Nucleus accumbens (tissue), 56 donors: ENCODE data around the gene POLD4.
A peak's percentile ranks its signal among the peaks of the same experiment; 100 is the strongest.

Experiments used
- DNase-seq, 56 donors: peaks; one replicate each; lab custom pipeline; 2025; lab: John Stamatoyannopoulos, UW

POLD4 gene

DNA sequence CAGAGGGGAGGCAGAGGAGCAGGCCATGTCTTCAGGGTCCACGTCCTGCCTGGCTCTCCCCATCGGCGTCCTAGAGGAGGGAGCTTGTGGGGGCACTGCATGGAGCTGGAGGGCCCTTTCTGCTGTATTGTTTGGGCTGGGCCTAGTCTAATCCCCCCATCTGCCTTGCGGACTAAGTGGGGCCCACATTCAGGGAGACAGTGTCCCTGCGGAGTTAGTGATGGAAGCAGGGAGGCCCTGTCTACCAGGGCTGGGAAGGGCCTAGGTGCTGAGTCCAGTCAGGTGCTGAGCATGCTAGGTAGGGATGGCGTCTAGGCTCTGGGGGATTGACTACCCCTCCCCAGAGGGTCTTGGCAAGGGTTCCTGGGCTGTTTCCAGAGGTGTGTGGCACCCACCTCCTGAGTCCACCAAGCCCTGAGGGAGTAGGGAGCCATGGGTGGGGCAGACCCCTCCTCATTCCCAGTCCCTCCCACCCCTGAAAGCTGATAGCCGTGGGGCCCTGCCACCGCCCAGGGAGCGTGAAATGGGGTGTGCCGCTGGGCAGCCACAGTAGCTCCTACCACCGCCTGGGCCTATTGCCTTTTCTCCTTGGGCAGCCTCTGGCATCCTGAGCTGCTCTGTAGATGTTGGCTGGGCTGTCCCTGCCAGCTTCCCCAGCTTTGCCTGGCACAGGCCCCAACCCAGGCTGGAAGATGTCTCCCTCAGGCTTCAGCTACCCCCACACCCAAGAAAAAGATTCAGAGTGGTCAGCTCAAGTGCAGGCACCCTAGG lies 1.9 kb upstream of the POLD4 start:
- peak in 2 of 56 donors; percentile 7 to 23 for DNase-seq

DNA sequence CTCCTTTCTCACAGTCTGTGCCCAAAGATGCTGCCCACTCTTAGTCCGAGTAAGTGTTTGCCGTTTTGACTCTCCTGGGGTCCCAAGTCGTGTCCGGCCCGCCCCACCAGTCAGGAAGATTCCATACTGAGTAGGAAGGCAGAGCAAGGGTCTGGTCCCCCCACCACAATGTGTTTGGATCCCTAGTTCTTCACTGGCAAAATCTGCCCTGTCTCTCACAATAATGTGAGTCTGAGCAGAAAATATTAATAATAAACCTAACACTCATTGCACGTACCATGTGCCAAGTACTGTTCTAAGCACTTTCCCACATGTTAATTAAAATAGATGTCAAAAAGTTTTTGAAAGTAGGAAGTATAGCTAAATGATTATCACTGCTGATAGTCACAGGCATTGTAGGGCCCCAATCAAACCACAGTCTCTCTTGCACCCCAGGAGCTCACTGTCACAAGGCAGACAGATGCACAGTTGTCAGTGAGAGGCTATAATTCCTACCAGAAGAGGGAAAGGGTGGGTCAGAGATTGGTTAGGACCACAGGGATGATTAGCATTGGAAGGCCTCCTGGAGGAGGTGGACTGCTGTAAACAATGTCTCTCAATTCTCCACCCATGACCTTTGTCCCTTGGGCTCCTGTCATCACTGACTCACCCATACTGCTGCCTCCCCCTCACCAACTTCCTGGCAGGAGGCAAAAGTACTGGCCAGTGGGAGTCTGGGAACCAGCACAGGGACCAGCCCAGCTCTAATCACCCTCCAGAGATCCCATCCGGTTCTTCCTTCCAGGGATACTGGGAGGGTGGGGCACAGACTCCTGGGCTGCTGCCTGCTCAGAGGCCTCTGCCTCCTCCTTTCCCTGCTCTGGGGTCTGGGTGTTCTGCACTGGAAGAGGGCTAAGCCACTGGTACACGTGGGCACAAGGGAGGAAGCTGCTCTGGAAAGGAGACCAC lies 1.0 kb upstream of the POLD4 start:
- DNase-seq: peak in 1 of 56 donors; percentile 21

GRCh38 chr11:67352546-67353316 lies 615 bp downstream of the POLD4 start:
- DNase-seq: no peak

- DNase-seq: peak in 31 of 56 donors; percentile 20 to 68 (median 34)
Observed at GRCh38 chr11:67351275-67352005, 1.9 kb downstream of the POLD4 start.

DNA sequence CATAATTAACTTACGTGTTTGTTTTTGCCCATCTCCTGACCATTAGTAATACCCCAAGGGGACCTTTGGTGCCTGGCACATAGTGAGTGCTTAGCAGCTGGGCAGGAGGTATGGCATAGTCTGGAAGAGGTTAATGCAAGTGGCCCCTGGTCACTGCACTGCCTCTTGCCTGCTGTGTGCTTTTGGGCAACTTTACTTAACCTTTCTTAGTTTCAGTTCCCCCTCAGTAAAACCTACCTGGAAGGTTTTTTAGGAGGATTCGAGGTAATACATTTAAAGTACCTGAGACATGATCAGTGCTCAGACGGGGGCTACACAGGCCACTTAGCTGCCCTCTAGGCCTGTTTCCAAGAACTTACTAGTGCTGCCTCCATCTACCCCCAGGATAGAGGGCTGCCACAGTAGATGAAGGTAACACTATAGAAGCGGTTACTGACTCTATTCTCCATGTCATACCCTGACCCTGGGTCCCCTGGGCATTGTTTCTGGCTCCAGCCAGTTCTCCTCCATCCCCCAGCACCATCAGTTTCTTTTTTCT lies 3.3 kb downstream of the POLD4 start:
- no peak for DNase-seq

DNA sequence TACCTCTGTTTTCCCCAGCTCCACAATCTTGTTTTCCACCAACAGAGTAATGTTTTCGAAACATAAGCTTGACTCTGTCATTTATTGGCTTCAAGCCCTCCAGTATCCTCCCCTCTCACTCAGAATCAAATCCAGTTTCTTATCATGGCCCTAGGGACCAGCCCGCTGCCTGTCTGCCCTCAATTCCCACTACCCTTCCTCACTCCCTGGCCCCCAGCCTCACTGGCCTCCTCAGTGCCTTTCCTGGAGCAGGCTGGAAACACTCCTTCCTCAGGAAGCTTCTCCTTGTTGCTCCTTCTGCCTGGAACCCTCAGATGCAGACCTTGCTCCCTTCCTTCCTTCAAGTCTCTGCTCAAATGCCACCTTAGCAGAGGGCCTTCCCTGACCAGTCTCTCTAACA lies 3.9 kb downstream of the POLD4 start:
- no peak for DNase-seq

- no peak for DNase-seq
Observed at GRCh38 chr11:67349036-67349435, 4.3 kb downstream of the POLD4 start.

GRCh38 chr11:67347964-67348749 lies 5.2 kb downstream of the POLD4 start:
- no peak for DNase-seq

DNA sequence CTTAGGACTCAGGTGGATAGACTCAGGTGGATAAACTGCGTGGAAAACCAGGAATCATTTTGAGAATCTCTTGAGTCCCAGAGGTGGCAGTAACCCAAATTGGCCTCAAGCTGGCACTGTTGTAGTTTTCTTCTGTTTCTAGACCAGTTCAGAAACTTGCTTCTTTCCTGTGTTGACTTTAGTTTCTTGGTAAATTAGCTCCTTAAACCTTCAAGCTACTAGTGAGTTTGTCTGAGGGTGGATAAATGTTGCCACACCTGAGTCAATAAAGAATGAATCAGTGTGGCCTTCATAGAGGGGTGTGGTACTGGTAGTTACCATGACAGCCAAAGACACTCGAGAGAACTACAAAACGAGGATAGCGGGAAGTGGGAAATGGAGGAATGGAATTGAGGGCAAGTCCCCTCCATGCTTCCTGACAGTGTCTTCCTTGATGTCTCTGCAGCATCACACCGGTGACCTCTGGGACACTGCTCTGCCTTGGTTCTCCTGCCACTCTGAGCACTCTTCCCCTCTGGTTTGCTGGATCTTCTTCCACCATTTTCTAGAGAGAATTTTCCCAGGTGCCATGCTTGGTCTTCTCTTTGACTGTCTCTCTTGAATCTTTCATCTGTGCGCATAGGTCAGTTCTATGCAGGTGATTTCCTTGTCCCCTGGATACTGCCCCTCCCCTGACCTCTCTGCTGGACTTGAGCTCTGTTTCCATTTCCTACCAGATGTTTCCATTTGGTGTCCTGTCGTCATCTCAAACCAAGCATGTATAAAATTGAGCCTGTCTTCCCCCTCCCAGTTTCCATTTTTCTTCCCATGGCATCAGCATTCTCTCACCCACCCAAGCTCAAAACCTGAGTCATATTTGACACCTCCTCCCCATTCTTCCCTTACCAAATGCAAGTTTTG lies 7.2 kb downstream of the POLD4 start:
- DNase-seq: peak in 1 of 56 donors; percentile 45

DNA sequence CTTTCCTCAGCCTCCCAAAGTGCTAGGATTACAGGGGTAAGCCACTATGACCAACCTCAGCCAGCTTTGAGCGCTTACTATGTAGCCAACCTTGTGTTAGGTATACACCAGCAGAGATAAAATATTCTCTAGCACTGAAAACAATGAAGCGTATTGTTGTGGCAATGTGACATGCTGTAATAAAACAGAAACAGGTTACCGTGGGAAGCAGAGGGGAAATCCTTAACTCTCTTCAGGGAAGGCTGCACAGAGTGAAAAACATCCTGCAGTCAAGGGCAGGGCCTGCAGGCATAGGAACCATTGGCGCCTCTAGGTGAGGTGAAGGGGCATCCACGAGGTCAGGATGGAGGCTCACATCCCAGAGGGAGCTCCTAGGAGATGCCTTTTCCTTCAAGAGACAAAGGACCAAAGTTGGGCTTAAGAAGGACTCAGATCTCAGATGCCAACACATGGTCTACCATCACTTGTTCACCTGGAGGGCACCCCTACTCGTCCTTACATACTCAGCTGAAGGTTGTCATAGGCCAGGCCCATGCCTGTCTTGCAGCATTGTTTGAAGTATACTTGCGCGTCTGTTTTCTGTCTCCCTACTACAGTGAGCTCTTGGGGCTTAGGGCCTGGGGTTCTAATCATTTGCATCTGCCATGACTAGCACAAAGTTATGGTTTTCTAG lies 8.0 kb downstream of the POLD4 start:
- DNase-seq: no peak

- DNase-seq: no peak
Observed at GRCh38 chr11:67344264-67344663, 9.1 kb downstream of the POLD4 start.

DNA sequence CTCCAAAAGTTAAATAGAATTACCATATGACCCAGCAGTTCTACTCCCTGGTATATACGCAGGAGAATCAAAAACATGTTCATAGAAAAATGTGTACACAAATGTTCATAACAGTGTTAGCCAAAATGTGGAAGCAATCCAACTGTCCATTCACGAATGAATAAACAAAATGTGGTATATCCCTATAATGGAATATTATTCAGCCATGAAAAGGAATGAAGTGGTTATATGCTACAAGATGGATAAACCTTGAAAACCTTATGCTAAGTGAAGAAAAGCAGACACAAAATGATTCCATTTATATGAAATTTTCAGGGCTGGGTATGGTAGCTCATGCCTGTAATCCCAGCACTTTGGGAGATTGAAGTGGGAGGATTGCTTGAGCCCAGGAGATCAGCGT lies 16.1 kb downstream of the POLD4 start:
- no peak for DNase-seq

GRCh38 chr11:67332081-67332691 lies 21.2 kb downstream of the POLD4 start:
- no peak for DNase-seq

- DNase-seq: no peak
Observed at GRCh38 chr11:67323526-67323925, 29.8 kb downstream of the POLD4 start.

GRCh38 chr11:67322049-67322448 lies 31.3 kb downstream of the POLD4 start:
- DNase-seq: no peak

DNA sequence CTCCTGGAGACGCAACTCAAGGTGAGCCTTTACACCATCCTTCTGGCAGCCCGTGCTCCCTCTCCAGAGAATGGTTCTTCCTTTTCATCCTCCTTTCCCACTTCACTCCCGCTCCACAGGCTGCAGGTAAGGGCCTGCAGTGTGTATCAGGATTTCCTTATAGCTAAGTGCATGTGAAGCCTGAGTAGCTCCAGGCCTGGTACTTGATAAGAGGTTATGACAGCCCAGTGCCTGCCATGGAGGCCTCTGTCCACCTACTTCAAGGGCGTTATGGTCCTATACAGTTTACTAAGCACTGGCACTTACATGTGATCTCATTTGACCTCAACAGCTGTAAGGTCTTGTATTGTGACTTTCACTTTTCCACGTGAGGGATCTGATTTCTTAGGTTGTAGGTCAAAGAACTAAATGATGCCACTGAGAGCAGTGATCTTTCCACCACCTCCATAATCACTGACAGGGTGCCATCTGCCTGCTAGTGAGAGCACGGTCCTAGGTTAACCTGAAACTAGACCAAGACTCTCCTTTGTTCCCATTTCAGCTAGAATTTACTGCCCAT lies 32.0 kb downstream of the POLD4 start:
- DNase-seq: no peak

DNA sequence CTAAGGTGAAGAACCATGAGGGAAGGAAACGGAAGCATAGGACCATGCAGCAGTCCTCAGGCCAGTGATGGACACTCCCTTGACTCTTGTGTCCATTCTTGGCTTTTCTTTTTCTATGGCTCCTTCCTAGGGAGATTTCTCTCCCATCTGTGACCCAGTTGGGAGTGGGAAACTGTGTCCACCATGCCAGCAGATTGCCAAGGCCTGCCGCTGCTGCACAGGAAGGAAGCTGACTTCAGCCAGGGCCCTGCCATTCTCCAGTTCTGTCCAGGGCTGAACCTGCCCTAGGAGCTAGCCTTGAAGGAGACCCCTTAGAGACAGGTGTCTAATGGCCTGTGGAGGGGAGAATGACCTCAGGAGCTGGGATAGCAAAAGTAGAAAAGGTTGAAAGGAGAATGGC lies 32.7 kb downstream of the POLD4 start:
- no peak for DNase-seq
